Measurements from ENCODE around the gene CNTN2. TPM values are rescaled to one million over a fixed set of nuclear protein-coding genes. Genes with fewer than 3 reads are reported as not detected.
A peak's percentile ranks its signal among the peaks of the same experiment; 100 is the strongest.

The CNTN2 gene
- total and polyA plus RNA-seq, 2 experiments from 2014 or later: 9.7 TPM; not detected in 1

DNA sequence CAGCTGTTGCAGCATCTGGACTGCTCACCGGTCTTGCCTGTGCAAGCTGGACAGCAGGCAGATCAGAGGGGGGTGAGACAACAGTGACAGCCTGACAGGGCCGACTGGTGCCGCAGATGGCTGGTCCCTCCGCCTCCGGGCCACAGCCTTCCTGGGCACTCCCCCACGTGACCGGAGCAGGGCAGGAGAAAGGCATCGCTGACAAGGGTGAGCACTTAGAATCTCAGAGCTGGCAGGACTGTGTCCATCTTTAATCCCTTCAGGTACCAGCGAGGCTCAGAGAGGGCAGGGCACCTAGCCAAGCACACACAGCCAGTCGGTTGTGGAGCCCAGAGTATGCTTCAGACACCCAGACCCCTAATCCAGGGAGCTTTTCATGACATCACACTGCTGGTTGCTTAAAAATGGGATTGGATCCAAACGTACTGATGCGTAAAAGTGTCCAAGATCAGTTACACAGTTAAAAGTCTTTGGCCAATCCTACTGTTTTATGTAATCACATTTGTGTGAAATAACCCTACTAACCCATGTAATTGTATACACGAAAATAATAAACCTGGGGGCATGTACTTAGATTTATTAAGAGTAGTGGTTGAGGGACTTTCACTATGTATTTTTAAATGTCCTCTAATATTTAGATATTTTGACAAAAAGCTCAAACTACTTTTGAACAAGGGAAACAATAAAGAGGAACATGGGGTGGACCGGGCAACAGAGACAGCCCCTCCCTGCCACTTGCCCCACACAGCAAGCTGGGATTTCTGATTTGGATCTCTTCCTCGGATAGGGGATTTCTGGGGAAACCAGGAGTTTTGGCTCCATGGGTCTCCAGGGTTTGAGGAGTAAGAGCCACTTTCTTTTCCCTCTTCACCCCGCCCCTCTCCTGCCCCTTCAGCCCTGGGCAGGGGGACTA, 758 bp upstream of the CNTN2 start:
- no peaks in the 10 kb centered on the region for H3K36me3 ChIP-seq (replicated peaks; ENCODE audit: insufficient read depth, low read depth)
- 79% methylated on average over 15 of the region's 16 CpGs for WGBS (ENCODE audit: low lambda C conversion rate, missing lambda C conversion rate)
- H3K27me3 ChIP-seq: peaks cover 69% of the 10 kb centered on the region

DNA sequence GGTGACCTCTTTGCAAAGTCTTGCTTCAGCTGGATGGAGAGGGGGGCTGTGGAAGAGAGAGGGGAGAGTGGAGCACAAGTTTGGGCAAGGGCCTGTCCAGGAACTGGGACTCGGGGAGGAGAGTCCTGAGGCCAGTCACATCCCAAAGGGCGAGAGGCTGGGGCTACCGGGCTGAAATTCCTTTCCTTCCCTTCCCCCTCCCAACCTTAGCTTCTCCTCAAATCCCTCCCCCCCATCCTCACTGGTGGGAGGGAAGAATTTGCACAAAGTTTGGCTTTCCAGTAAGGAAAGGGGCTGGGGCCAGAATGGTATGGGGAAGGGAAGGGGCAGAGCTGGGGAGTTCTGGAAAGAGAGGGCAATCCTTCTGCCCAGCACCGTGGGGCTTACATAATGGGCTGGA, 854 bp downstream of the CNTN2 start:
- TF ChIP-seq, protein P1, sequence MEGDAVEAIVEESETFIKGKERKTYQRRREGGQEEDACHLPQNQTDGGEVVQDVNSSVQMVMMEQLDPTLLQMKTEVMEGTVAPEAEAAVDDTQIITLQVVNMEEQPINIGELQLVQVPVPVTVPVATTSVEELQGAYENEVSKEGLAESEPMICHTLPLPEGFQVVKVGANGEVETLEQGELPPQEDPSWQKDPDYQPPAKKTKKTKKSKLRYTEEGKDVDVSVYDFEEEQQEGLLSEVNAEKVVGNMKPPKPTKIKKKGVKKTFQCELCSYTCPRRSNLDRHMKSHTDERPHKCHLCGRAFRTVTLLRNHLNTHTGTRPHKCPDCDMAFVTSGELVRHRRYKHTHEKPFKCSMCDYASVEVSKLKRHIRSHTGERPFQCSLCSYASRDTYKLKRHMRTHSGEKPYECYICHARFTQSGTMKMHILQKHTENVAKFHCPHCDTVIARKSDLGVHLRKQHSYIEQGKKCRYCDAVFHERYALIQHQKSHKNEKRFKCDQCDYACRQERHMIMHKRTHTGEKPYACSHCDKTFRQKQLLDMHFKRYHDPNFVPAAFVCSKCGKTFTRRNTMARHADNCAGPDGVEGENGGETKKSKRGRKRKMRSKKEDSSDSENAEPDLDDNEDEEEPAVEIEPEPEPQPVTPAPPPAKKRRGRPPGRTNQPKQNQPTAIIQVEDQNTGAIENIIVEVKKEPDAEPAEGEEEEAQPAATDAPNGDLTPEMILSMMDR (IDR thresholded peaks at IDR 0.05; ENCODE audit: poor library complexity): no peak
- TF ChIP-seq EZH2phosphoT487 (IDR thresholded peaks at IDR 0.05; ENCODE audit: low read depth, severe bottlenecking, unreplicated experiment): no peak
- TF ChIP-seq EZH2 (IDR thresholded peaks at IDR 0.05; ENCODE audit: borderline replicate concordance): no peak
- Histone ChIP-seq H3K4me3 (no peak overlapping the region), H3K27ac (no peak overlapping the region), H3K4me2 (no peak overlapping the region), H3K9me3 (ENCODE audit: low read depth) (no peaks in the 10 kb centered on the region), H3K9me2 (replicated peaks; ENCODE audit: insufficient read depth) (no peaks in the 10 kb centered on the region), H4K20me1 (ENCODE audit: insufficient read depth, poor library complexity, severe bottlenecking) (no peaks in the 10 kb centered on the region), H3K27me3 (peaks cover 76% of the 10 kb centered on the region), H3K79me2 (no peaks in the 10 kb centered on the region), H2AFZ (no peak overlapping the region), H3K36me3 (replicated peaks; ENCODE audit: insufficient read depth, low read depth) (no peaks in the 10 kb centered on the region), H3K4me1 (ENCODE audit: insufficient read depth) (no peaks in the 10 kb centered on the region)
- no peak for DNase-seq (ENCODE audit: low spot score)
- 52% methylated on average over 4 of the region's 4 CpGs for WGBS (ENCODE audit: low lambda C conversion rate, missing lambda C conversion rate)

More for the DNA sequence above, 758 bp upstream of the CNTN2 start:
- no peak for DNase-seq (ENCODE audit: low spot score)
- Histone ChIP-seq H3K9me2 (replicated peaks; ENCODE audit: insufficient read depth) (no peaks in the 10 kb centered on the region), H3K9me3 (ENCODE audit: low read depth) (no peaks in the 10 kb centered on the region), H3K27ac (no peak overlapping the region), H3K4me1 (ENCODE audit: insufficient read depth) (no peaks in the 10 kb centered on the region), H4K20me1 (ENCODE audit: insufficient read depth, poor library complexity, severe bottlenecking) (no peaks in the 10 kb centered on the region), H3K4me3 (no peak overlapping the region), H3K4me2 (peak overlapping the region; percentile 62), H3K79me2 (no peaks in the 10 kb centered on the region), H2AFZ (no peak overlapping the region)
- TF ChIP-seq, protein P1 (IDR thresholded peaks at IDR 0.05; ENCODE audit: poor library complexity): no peak
- TF ChIP-seq EZH2 (IDR thresholded peaks at IDR 0.05; ENCODE audit: borderline replicate concordance) (no peak), EZH2phosphoT487 (IDR thresholded peaks at IDR 0.05; ENCODE audit: low read depth, severe bottlenecking, unreplicated experiment) (no peak)

DNA sequence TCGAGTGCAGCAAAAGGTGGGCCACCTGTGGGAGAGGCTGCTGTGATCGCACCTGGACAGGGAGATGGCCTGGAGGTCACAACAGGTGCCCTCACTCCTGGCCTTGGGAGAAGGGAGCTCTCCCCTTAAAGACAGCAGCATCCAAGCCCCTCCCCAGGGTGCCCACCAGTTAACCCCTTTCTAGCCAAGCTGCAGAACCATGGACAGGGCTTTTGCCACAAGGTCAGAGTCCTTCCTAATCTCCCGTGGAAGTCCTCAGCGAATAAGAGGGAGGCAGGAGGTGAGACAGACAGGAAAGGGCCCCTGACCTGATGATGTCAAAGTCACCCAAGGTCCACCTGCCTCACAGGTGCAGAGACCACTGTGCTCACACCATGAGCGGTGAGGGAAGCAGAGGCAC, 1.7 kb downstream of the CNTN2 start:
- Histone ChIP-seq H3K9me2 (replicated peaks; ENCODE audit: insufficient read depth) (no peaks in the 10 kb centered on the region), H4K20me1 (ENCODE audit: insufficient read depth, poor library complexity, severe bottlenecking) (no peaks in the 10 kb centered on the region), H3K27ac (no peak overlapping the region), H3K4me1 (ENCODE audit: insufficient read depth) (no peaks in the 10 kb centered on the region), H2AFZ (no peak overlapping the region), H3K36me3 (replicated peaks; ENCODE audit: insufficient read depth, low read depth) (no peaks in the 10 kb centered on the region), H3K4me3 (no peak overlapping the region), H3K79me2 (no peaks in the 10 kb centered on the region), H3K9me3 (ENCODE audit: low read depth) (no peaks in the 10 kb centered on the region), H3K27me3 (peaks cover 73% of the 10 kb centered on the region), H3K4me2 (no peak overlapping the region)
- 48% methylated on average over 5 of the region's 5 CpGs for WGBS (ENCODE audit: low lambda C conversion rate, missing lambda C conversion rate)
- DNase-seq (ENCODE audit: low spot score): no peak
- TF ChIP-seq EZH2 (IDR thresholded peaks at IDR 0.05; ENCODE audit: borderline replicate concordance): no peak
- TF ChIP-seq, protein P1 (IDR thresholded peaks at IDR 0.05; ENCODE audit: poor library complexity): no peak
- TF ChIP-seq EZH2phosphoT487 (IDR thresholded peaks at IDR 0.05; ENCODE audit: low read depth, severe bottlenecking, unreplicated experiment): no peak
